Ovary (tissue), 9 donors: ENCODE measurements around the gene JCHAIN. TPM values are rescaled to one million over a fixed set of nuclear protein-coding genes. Genes with fewer than 3 reads are reported as not detected.

Experiments used
- DNase-seq, 5 donors: peaks; one replicate each; pipeline ENCODE4 v3.0.0-alpha.2; 2019 to 2020
- H3K27ac ChIP-seq, 2 donors: fragments of 200-600 bp; one replicate each; pipeline versions ENCODE4 v1.5.1 to v1.8.0; 2019 to 2022
- H3K27me3 ChIP-seq: fragments of 200-600 bp; one replicate; pipeline ENCODE4 v1.8.0; 2022
- H3K36me3 ChIP-seq: fragments of 200-600 bp; sonication (generic); one replicate; pipeline ENCODE4 v1.5.1; 2019
- H3K4me1 ChIP-seq: one replicate; pipeline ENCODE4 v1.8.1; 2013; ENCODE audit warnings: mild to moderate bottlenecking, moderate library complexity; ENCODE audit not compliant: insufficient read depth
- H3K4me3 ChIP-seq: fragments of 200-600 bp; sonication (generic); one replicate; pipeline ENCODE4 v1.5.1; 2017
- H3K9me3 ChIP-seq, 2 donors: fragments of 200-600 bp in 1 of 2; sonication (generic) in 1 of 2; one replicate each; pipeline versions ENCODE4 v1.5.1 to v1.8.1; 2013 to 2019; ENCODE audit warnings: mild to moderate bottlenecking in 1 of 2, moderate library complexity in 1 of 2
- EP300 ChIP-seq: sonication (generic); formaldehyde crosslinking; IDR thresholded peaks from one replicate; pipeline ENCODE4 v1.6.1; 2017; ENCODE audit warnings: antibody characterized with exemption
- POLR2A ChIP-seq: fragments of 450-650 bp; IDR thresholded peaks from one replicate; pipeline ENCODE4 v1.6.1; 2017; ENCODE audit warnings: antibody characterized with exemption, mild to moderate bottlenecking, moderate library complexity
- WGBS, 3 donors: extraction: QIAGEN DNeasy Blood & Tissue Kit in 1 of 3; methylation state at CpG; one replicate each; pipeline versions ENCODE4 v1.1.5 to v1.1.7; 2013 to 2017; 5-methylcytosine and 5-hydroxymethylcytosine counted together
- intact Hi-C, 4 donors: fragments of 100-400 bp; cut with DNase I; formaldehyde crosslinking; loops; one replicate each; pipeline versions ENCODE4 v1.11.0 to v1.15.1; 2022 to 2023
- polyA plus RNA-seq, 2 donors: library from polyadenylated mRNA; stranded (reverse); fragments of 200-250 nt in 1 of 2; fragments of 350-450 nt in 1 of 2; fragmentation: Illumina TruSeq in 1 of 2; extraction: RNeasy Lipid Tissue Mini Kit (QIAGEN cat#74804) in 1 of 2; gene quantifications; one replicate each; pipeline ENCODE4 v1.2.3, GENCODE V29; 2013 to 2014
- total RNA-seq, 7 donors: library from RNA; depleted of rRNA in 2 of 7; stranded (reverse); fragments of >200 nt in 2 of 7; fragmentation: NEBNext Ultra II Directional in 3 of 7; extraction: Animal tissue kit (Norgen Biotek cat#: 25700) in 3 of 7; gene quantifications; one replicate each; pipeline versions ENCODE4 v1.1.0 to v1.2.4, GENCODE V29; 2016 to 2023
- TF ChIP-seq, protein P1 (sequence below), 3 donors: fragments of 450-650 bp in 2 of 3; fragments of 200-600 bp in 1 of 3; IDR thresholded peaks; one replicate each; pipeline versions ENCODE4 v1.5.1 to v1.8.0; 2016 to 2022; ENCODE audit warnings: antibody characterized with exemption in 3 of 3, mild to moderate bottlenecking in 1 of 3
- donor health status: DM: no; HTN: no; CAD: no; lungs with moderate emphysema.
- donor health status: DM: no; HTN: no; CAD: no.
- donor health status: Bipolar disorder and iron deficiency.
- donor health status: DM: yes; HTN: yes; CAD: no.
- donor health status: DM: no; HTN: no; CAD: no.
- donor health status: DM: yes; HTN: yes; CAD: no.

Gene JCHAIN
- total and polyA plus RNA-seq, 9 donors, result 1.4 to 93.0 (median 8.4) TPM

DNA sequence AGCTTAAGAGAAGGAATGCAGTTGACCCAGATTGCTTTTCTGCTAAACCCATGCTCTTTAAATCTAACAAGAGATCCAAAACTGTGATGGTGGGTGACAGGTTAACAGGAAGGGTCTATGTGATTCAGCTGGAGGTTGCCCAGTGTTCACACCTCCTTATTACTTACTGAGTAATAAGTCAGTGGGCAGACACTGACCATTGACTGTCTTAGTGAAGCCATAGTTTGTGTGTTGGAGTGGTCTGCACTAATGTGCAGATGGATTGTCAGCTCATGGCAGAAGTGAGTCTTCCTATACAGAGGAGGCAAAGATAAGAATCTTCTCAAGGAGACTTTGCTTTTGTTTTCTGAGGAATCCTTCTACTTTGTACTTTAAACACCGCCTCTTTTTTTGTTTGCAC is 40.2 kb upstream of the JCHAIN start:
- no peak for DNase-seq
- Histone ChIP-seq H3K9me3 (no peaks in the 10 kb centered on the region), H3K4me1 (peaks cover 2% of the 10 kb centered on the region), H3K27ac (peak overlapping the region in 1 of 2 donors; percentile 93), H3K27me3 (no peaks in the 10 kb centered on the region), H3K4me3 (peak overlapping the region; percentile 95), H3K36me3 (no peaks in the 10 kb centered on the region)
- intact Hi-C loops, result loop anchor here in 1 of 4 donors (10.0 kb wide), 1 partner anchor 68 kb away; no protein-coding TSS in a partner anchor
- TF ChIP-seq, protein P1, sequence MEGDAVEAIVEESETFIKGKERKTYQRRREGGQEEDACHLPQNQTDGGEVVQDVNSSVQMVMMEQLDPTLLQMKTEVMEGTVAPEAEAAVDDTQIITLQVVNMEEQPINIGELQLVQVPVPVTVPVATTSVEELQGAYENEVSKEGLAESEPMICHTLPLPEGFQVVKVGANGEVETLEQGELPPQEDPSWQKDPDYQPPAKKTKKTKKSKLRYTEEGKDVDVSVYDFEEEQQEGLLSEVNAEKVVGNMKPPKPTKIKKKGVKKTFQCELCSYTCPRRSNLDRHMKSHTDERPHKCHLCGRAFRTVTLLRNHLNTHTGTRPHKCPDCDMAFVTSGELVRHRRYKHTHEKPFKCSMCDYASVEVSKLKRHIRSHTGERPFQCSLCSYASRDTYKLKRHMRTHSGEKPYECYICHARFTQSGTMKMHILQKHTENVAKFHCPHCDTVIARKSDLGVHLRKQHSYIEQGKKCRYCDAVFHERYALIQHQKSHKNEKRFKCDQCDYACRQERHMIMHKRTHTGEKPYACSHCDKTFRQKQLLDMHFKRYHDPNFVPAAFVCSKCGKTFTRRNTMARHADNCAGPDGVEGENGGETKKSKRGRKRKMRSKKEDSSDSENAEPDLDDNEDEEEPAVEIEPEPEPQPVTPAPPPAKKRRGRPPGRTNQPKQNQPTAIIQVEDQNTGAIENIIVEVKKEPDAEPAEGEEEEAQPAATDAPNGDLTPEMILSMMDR (IDR thresholded peaks at IDR 0.05), result no peak
- no peak for TF ChIP-seq EP300
- WGBS, 3 donors, result 78 to 90% (median 90%) methylated on average over 1 of the region's 1 CpG

DNA sequence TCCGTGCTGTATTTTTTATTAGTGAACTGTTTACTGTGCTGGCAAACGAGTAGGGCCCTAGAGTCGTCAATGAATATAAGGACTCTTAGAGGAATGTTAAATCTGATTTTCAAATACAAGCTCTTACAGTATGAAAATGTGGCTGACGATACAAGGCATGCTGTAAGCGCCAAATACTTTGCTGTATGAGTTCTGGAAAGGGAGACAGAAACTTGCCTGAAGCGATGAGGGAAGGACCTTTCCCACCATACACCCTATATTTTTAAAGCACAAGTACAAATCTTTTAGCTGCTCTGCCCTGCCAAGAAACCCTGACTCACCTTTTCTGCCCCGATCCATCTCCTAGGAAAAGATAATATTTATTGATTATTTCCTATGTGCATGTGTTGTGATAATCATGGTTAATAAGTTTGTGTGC is 39.7 kb upstream of the JCHAIN start:
- H3K27me3 ChIP-seq, result no peaks in the 10 kb centered on the region
- WGBS, 3 donors, result 9 to 13% (median 12%) methylated on average over 7 of the region's 7 CpGs
- H3K4me3 ChIP-seq, result peak overlapping the region; percentile 95
- no peak for TF ChIP-seq EP300
- TF ChIP-seq, protein P1 (IDR thresholded peaks at IDR 0.05), result no peak
- no peak for TF ChIP-seq POLR2A
- no peak for DNase-seq
- H3K36me3 ChIP-seq, result no peaks in the 10 kb centered on the region
- no peaks in the 10 kb centered on the region for H3K9me3 ChIP-seq
- peaks cover 2% of the 10 kb centered on the region for H3K4me1 ChIP-seq
- intact Hi-C loops, result loop anchor here in 1 of 4 donors (10.0 kb wide), 1 partner anchor 69 kb away; no protein-coding TSS in a partner anchor
- H3K27ac ChIP-seq, result peak overlapping the region in 1 of 2 donors; percentile 93

DNA sequence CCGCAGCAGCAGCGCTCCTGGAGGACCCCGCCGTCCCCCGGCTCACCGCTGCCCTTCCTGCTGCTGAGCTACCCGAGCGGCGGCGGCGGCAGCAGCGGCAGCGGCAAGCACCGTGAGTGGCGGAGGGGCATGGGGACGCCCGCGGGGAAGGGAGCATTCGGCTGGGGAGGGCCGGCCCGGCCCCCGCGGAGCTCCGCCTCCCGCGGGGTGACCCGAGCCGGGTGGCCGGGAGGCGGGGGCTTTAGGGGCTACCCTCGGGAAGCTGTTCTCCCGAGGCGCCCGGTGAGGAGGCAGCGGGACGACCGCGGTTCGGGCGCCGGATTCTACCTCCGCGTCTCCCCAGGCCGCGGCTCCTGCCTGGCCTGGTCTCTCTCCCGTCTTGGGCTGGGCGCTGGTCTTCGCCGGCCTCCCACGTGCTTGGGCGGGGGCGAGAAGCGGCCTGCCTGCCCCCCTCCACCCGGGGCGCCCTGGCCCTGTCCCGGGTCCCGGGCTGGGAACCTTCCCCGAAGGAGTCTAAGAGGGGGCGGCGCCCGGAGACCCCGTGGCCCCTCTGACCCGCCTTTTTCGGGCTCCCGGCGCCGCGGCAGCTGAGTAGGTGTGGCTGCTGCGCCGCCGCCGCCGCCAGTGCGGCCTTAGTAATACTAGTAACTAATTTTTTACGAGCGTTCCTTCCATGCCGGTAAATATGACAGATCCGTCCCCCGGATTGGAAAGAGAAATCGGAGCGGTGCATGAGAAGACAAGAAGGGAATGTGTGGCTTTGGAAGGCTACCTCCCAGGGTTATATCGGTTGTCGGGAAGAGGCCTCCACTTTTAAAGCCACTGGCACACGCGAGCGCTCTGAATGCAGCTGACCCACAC is 39.1 kb upstream of the JCHAIN start:
- Histone ChIP-seq H3K36me3 (no peaks in the 10 kb centered on the region), H3K9me3 (no peaks in the 10 kb centered on the region), H3K27me3 (no peaks in the 10 kb centered on the region), H3K4me1 (peaks cover 2% of the 10 kb centered on the region), H3K27ac (peak overlapping the region; percentile 84 to 93), H3K4me3 (peak overlapping the region; percentile 95)
- 1% methylated on average over 54 to 86 of the region's 86 CpGs for WGBS, 3 donors
- peak; percentile 66 to 81 (median 80) for DNase-seq
- intact Hi-C loops, result loop anchor here in 1 of 4 donors (10.0 kb wide), 1 partner anchor 69 kb away; no protein-coding TSS in a partner anchor
- no peak for TF ChIP-seq EP300
- TF ChIP-seq POLR2A, result peak; percentile 36
- TF ChIP-seq, protein P1 (IDR thresholded peaks at IDR 0.05), result peak in 1 of 3 donors; percentile 12

DNA sequence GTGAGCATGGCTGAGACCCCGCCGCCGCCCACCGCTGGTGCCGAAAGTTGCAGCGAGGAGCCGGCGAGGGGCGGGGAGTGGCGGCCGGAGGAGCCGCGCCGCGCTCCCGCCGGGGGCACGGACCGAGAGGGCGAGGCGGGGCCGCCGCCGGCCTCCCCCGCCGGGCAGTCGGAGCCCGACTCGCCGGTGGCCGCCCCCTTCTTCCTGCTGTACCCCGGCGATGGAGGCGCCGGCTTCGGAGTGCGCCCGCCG is 38.5 kb upstream of the JCHAIN start:
- H3K36me3 ChIP-seq, result no peaks in the 10 kb centered on the region
- peaks cover 2% of the 10 kb centered on the region for H3K4me1 ChIP-seq
- no peak for DNase-seq
- no peaks in the 10 kb centered on the region for H3K9me3 ChIP-seq
- H3K27me3 ChIP-seq, result no peaks in the 10 kb centered on the region
- 0% methylated on average over 2 to 39 of the region's 39 CpGs for WGBS, 3 donors
- intact Hi-C loops, result loop anchor here in 1 of 4 donors (10.0 kb wide), 1 partner anchor 70 kb away; no protein-coding TSS in a partner anchor
- TF ChIP-seq, protein P1 (IDR thresholded peaks at IDR 0.05), result no peak
- no peak for TF ChIP-seq POLR2A
- no peak for TF ChIP-seq EP300
- H3K27ac ChIP-seq, result peak overlapping the region; percentile 84 to 93
- H3K4me3 ChIP-seq, result peak overlapping the region; percentile 95
